HG02885 (cell line): ENCODE results near the gene NAMPT.
"Not testable (repeated sequence)": the region's sequence is repeated elsewhere in the genome, so short reads cannot be mapped to it uniquely, and the experiment has no call there.

Experiments used
- ATAC-seq: cut with Tn5 transposase; IDR thresholded peaks from one replicate; pipeline ENCODE4 v1.9.1; 2021; ENCODE audit warnings: mild to moderate bottlenecking; ENCODE audit not compliant: unreplicated experiment, poor library complexity

NAMPT gene

GRCh38 chr7:106284714-106285050 is at the start of gene NAMPT:
Gene NAMPT (minus strand): TSS chr7:106284983. CDS start chr7:106284884, 99 bp downstream.
- no peak for ATAC-seq

- ATAC-seq = no peak
Measured at GRCh38 chr7:106332201-106332600, 47.4 kb upstream of the NAMPT start.

GRCh38 chr7:106331441-106332175 is 46.8 kb upstream of the NAMPT start:
- no peak for ATAC-seq

- no peak for ATAC-seq
Measured at GRCh38 chr7:106329971-106330733, 45.4 kb upstream of the NAMPT start.

GRCh38 chr7:106329408-106329807 is 44.6 kb upstream of the NAMPT start:
- no peak for ATAC-seq

GRCh38 chr7:106327538-106328481 is 43.0 kb upstream of the NAMPT start:
- ATAC-seq = no peak

- no peak for ATAC-seq
Measured at GRCh38 chr7:106326594-106327537, 42.1 kb upstream of the NAMPT start.

- ATAC-seq = not testable (repeated sequence)
Measured at GRCh38 chr7:106324509-106324908, 39.7 kb upstream of the NAMPT start.

GRCh38 chr7:106320254-106320770 is 35.5 kb upstream of the NAMPT start:
- not testable (repeated sequence) for ATAC-seq

- ATAC-seq = no peak
Measured at GRCh38 chr7:106318482-106318881, 33.7 kb upstream of the NAMPT start.

- no peak for ATAC-seq
Measured at GRCh38 chr7:106317971-106318370, 33.2 kb upstream of the NAMPT start.

- no peak for ATAC-seq
Measured at GRCh38 chr7:106316947-106317346, 32.2 kb upstream of the NAMPT start.

GRCh38 chr7:106314875-106315274 is 30.1 kb upstream of the NAMPT start:
- no peak for ATAC-seq

- ATAC-seq = no peak
Measured at GRCh38 chr7:106313966-106314365, 29.2 kb upstream of the NAMPT start.

GRCh38 chr7:106313456-106313901 is 28.7 kb upstream of the NAMPT start:
- no peak for ATAC-seq

GRCh38 chr7:106312906-106313305 is 28.1 kb upstream of the NAMPT start:
- no peak for ATAC-seq

- no peak for ATAC-seq
Measured at GRCh38 chr7:106312099-106312871, 27.5 kb upstream of the NAMPT start.

GRCh38 chr7:106309362-106309761 is 24.6 kb upstream of the NAMPT start:
- ATAC-seq = no peak

- ATAC-seq = no peak
Measured at GRCh38 chr7:106306256-106306655, 21.5 kb upstream of the NAMPT start.
